Epithelial cell of proximal tubule (primary cell): ENCODE results near the gene VSTM4. TPM values are rescaled to one million over a fixed set of nuclear protein-coding genes. Genes with fewer than 3 reads are reported as not detected.

ENCODE experiments used
- DNase-seq: peaks from one replicate; pipeline ENCODE4 v3.0.0-alpha.2; 2011; ENCODE audit warnings: low read depth
- H3K4me3 ChIP-seq: 2 replicates; pipeline ENCODE4 v1.5.1; 2011; ENCODE audit warnings: low read depth, mild to moderate bottlenecking, low read length
- total RNA-seq: library from RNA; depleted of rRNA; stranded (reverse); fragments of >200 nt; gene quantifications from 2 replicates; pipeline ENCODE4 v1.2.3, GENCODE V29; 2015
- TF ChIP-seq, protein P1 (sequence below): conservative IDR thresholded peaks from 2 replicates; pipeline ENCODE4 v1.5.1; 2012; ENCODE audit warnings: low read depth, mild to moderate bottlenecking, low read length

VSTM4 gene
- total RNA-seq, 1 donor from 2014 or later = 0.40 TPM

DNA sequence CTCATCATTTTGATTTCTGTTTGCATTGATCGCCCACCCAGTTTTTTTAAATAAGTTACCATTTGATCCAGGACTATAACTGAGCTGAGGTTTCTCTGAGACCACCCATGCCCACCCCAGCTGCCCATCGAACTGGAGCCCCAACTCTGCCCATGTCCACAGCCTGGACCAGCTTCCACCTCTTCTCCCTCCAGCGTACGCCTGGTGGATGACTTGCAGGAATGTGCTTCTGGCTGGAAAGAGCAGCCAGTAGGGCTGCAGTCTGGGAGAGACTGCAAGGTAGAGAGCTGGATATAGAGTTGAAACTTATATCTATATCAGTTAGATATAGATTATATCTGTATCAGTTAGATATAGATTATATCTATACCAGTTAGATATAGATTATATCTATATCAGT, 149.9 kb downstream of the VSTM4 start:
- DNase-seq = no peak
- no peak overlapping the region for H3K4me3 ChIP-seq
- TF ChIP-seq, protein P1, sequence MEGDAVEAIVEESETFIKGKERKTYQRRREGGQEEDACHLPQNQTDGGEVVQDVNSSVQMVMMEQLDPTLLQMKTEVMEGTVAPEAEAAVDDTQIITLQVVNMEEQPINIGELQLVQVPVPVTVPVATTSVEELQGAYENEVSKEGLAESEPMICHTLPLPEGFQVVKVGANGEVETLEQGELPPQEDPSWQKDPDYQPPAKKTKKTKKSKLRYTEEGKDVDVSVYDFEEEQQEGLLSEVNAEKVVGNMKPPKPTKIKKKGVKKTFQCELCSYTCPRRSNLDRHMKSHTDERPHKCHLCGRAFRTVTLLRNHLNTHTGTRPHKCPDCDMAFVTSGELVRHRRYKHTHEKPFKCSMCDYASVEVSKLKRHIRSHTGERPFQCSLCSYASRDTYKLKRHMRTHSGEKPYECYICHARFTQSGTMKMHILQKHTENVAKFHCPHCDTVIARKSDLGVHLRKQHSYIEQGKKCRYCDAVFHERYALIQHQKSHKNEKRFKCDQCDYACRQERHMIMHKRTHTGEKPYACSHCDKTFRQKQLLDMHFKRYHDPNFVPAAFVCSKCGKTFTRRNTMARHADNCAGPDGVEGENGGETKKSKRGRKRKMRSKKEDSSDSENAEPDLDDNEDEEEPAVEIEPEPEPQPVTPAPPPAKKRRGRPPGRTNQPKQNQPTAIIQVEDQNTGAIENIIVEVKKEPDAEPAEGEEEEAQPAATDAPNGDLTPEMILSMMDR = no peak

Other genes starting within 250 kb of the VSTM4 start
- gene LRRC18, start 175.7 kb downstream of the VSTM4 start, total RNA-seq = not detected in 2 replicates
- gene FAM170B, start 18.5 kb upstream of the VSTM4 start, total RNA-seq = not detected in 2 replicates
- not detected in 2 replicates for gene TMEM273, start 72.9 kb upstream of the VSTM4 start, total RNA-seq
- not detected in 2 replicates for gene C10orf71, start 183.6 kb upstream of the VSTM4 start, total RNA-seq